ENCODE measurements around the gene NME7.

GRCh38 chr1:169138866-169139670 lies 228.5 kb downstream of the NME7 start:
- no peak for TF ChIP-seq CTCF (IDR thresholded peaks at IDR 0.05; ENCODE audit: low read length)
- TF ChIP-seq EZH2 (IDR thresholded peaks at IDR 0.05; ENCODE audit: borderline replicate concordance, low read length), result no peak

Measured in OCI-LY1 (cell line).